Hepatocyte (in vitro differentiated cells): ENCODE measurements around the gene GTF3A. TPM values are rescaled to one million over a fixed set of nuclear protein-coding genes. Genes with fewer than 3 reads are reported as not detected.

Experiments used
- DNase-seq: peaks from one replicate; pipeline ENCODE4 v3.0.0-alpha.2; 2016; ENCODE audit warnings: low spot score
- H2AFZ ChIP-seq: fragments of 200-600 bp; sonication (generic); 2 replicates; pipeline ENCODE4 v1.6.0; 2016; ENCODE audit warnings: antibody characterized with exemption, mild to moderate bottlenecking
- H3K27ac ChIP-seq: fragments of 200-600 bp; sonication (generic); 2 replicates; pipeline ENCODE4 v1.5.1; 2016; ENCODE audit warnings: mild to moderate bottlenecking
- H3K27me3 ChIP-seq: fragments of 200-600 bp; sonication (generic); 2 replicates; pipeline ENCODE4 v1.6.1; 2016
- H3K36me3 ChIP-seq: fragments of 200-600 bp; sonication (generic); replicated peaks from 2 replicates; pipeline ENCODE4 v1.5.1; 2016; ENCODE audit warnings: low read depth; ENCODE audit not compliant: insufficient read depth
- H3K4me1 ChIP-seq: fragments of 200-600 bp; sonication (generic); 2 replicates; pipeline ENCODE4 v1.5.1; 2016; ENCODE audit warnings: mild to moderate bottlenecking, moderate library complexity; ENCODE audit not compliant: insufficient read depth
- H3K4me2 ChIP-seq: fragments of 200-600 bp; sonication (generic); 2 replicates; pipeline ENCODE4 v1.6.0; 2016
- H3K4me3 ChIP-seq: fragments of 200-600 bp; sonication (generic); 2 replicates; pipeline ENCODE4 v1.5.1; 2016; ENCODE audit warnings: mild to moderate bottlenecking
- H3K79me2 ChIP-seq: fragments of 200-600 bp; sonication (generic); 2 replicates; pipeline ENCODE4 v1.6.0; 2017; ENCODE audit warnings: mild to moderate bottlenecking
- H3K9me2 ChIP-seq: fragments of 200-600 bp; sonication (generic); replicated peaks from 2 replicates; pipeline ENCODE4 v1.6.0; 2017; ENCODE audit warnings: mild to moderate bottlenecking; ENCODE audit not compliant: insufficient read depth
- H3K9me3 ChIP-seq: fragments of 200-600 bp; sonication (generic); 2 replicates; pipeline ENCODE4 v1.5.1; 2016; ENCODE audit warnings: low read depth, mild to moderate bottlenecking
- H4K20me1 ChIP-seq: fragments of 200-600 bp; sonication (generic); 2 replicates; pipeline ENCODE4 v1.6.0; 2016; ENCODE audit warnings: mild to moderate bottlenecking; ENCODE audit not compliant: insufficient read depth, poor library complexity, severe bottlenecking
- CTCF ChIP-seq: fragments of 200-600 bp; sonication (generic); IDR thresholded peaks from 2 replicates; pipeline ENCODE4 v1.5.1; 2016; ENCODE audit warnings: antibody characterized with exemption, mild to moderate bottlenecking; ENCODE audit not compliant: poor library complexity
- EZH2 ChIP-seq: fragments of 200-600 bp; sonication (generic); IDR thresholded peaks from 2 replicates; pipeline ENCODE4 v1.6.1; 2016; ENCODE audit warnings: antibody characterized with exemption, mild to moderate bottlenecking, borderline replicate concordance
- EZH2phosphoT487 ChIP-seq: fragments of 200-600 bp; sonication (generic); IDR thresholded peaks from one replicate; pipeline ENCODE4 v1.6.1; 2018; ENCODE audit warnings: antibody characterized with exemption, mild to moderate bottlenecking, low read depth, moderate library complexity; ENCODE audit not compliant: unreplicated experiment, severe bottlenecking
- whole genome bisulfite sequencing: methylation state at CpG from one replicate; pipeline ENCODE4 v1.1.6; 2016; ENCODE audit warnings: low lambda C conversion rate; ENCODE audit errors: missing lambda C conversion rate; 5-methylcytosine and 5-hydroxymethylcytosine counted together
- polyA plus RNA-seq: library from polyadenylated mRNA; unstranded; fragments of >200 nt; fragmentation: Nextera tagmentation; extraction: Ambion mirVana; gene quantifications from 2 replicates; pipeline ENCODE4 v1.2.1, GENCODE V29; 2016
- total RNA-seq: library from RNA; depleted of rRNA; stranded (reverse); fragments of >200 nt; gene quantifications from 2 replicates; pipeline ENCODE4 v1.2.3, GENCODE V29; 2014

Gene GTF3A
- total and polyA plus RNA-seq, 2 experiments from 2014 or later, result 77.1 to 121 TPM

DNA sequence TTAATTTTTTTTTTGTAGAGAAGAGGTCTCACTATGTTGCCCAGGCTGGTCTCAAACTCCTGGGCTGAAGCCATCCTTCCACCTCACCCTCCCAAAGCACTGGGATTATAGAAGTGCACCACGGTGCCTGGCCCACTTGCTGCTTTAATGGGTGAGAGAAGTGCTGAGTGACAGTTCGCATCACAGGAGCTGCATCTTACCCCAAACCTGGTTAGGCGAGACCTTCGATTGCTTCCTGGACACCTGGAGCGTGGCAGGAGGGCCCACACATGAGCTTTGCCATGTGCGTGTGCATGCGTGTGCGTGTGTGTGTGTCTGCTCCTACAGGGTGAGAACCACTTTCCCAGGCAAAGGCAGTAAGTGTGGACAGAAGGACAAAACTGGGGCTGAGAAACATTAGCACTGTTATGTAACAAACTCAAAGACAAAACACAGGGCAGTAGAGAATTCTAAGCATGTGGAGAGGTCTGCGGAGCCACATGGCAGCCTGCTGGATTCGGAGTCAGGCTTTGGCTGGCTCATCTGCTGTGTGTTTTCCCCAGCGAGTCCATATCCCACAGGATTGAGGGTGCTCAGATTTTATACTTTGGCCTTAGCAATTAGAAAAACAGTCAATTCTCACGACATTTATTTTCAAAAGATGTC lies 37.6 kb downstream of the GTF3A start:
- TF ChIP-seq EZH2phosphoT487 (no peak), CTCF (no peak), EZH2 (no peak)
- no peak overlapping the region for H2AFZ ChIP-seq
- H4K20me1 ChIP-seq, result no peaks in the 10 kb centered on the region
- DNase-seq, result no peak
- H3K4me1 ChIP-seq, result no peaks in the 10 kb centered on the region
- no peak overlapping the region for H3K27ac ChIP-seq
- no peaks in the 10 kb centered on the region for H3K9me2 ChIP-seq
- H3K4me3 ChIP-seq, result no peak overlapping the region
- H3K4me2 ChIP-seq, result no peak overlapping the region
- H3K79me2 ChIP-seq, result no peaks in the 10 kb centered on the region
- no peaks in the 10 kb centered on the region for H3K9me3 ChIP-seq
- no peaks in the 10 kb centered on the region for H3K36me3 ChIP-seq
- whole genome bisulfite sequencing, result 76% methylated on average over 12 of the region's 12 CpGs
- no peaks in the 10 kb centered on the region for H3K27me3 ChIP-seq

GRCh38 chr13:27463500-27463899 lies 39.1 kb downstream of the GTF3A start:
- Histone ChIP-seq H3K4me2 (no peak overlapping the region), H2AFZ (no peak overlapping the region), H3K36me3 (no peaks in the 10 kb centered on the region), H3K27me3 (no peaks in the 10 kb centered on the region), H4K20me1 (no peaks in the 10 kb centered on the region), H3K9me2 (no peaks in the 10 kb centered on the region), H3K4me1 (no peaks in the 10 kb centered on the region), H3K4me3 (no peak overlapping the region), H3K9me3 (no peaks in the 10 kb centered on the region), H3K79me2 (no peaks in the 10 kb centered on the region), H3K27ac (no peak overlapping the region)
- TF ChIP-seq EZH2 (no peak), EZH2phosphoT487 (no peak), CTCF (no peak)
- DNase-seq, result no peak
- 82% methylated on average over 6 of the region's 6 CpGs for WGBS

GRCh38 chr13:27465611-27466010 lies 41.2 kb downstream of the GTF3A start:
- Histone ChIP-seq H3K9me3 (no peaks in the 10 kb centered on the region), H4K20me1 (no peaks in the 10 kb centered on the region), H3K36me3 (no peaks in the 10 kb centered on the region), H3K79me2 (no peaks in the 10 kb centered on the region), H3K27me3 (no peaks in the 10 kb centered on the region), H3K4me3 (no peak overlapping the region), H3K27ac (no peak overlapping the region), H3K4me2 (no peak overlapping the region), H3K4me1 (no peaks in the 10 kb centered on the region), H2AFZ (no peak overlapping the region), H3K9me2 (no peaks in the 10 kb centered on the region)
- TF ChIP-seq CTCF (no peak), EZH2 (no peak), EZH2phosphoT487 (no peak)
- no peak for DNase-seq
- WGBS, result 85% methylated on average over 5 of the region's 5 CpGs

GRCh38 chr13:27466513-27466912 lies 42.1 kb downstream of the GTF3A start:
- Histone ChIP-seq H3K27me3 (no peaks in the 10 kb centered on the region), H3K4me3 (no peak overlapping the region), H3K9me2 (no peaks in the 10 kb centered on the region), H3K4me2 (no peak overlapping the region), H3K9me3 (no peaks in the 10 kb centered on the region), H4K20me1 (no peaks in the 10 kb centered on the region), H2AFZ (no peak overlapping the region), H3K36me3 (no peaks in the 10 kb centered on the region), H3K27ac (no peak overlapping the region), H3K79me2 (no peaks in the 10 kb centered on the region), H3K4me1 (no peaks in the 10 kb centered on the region)
- no peak for DNase-seq
- 44% methylated on average over 3 of the region's 3 CpGs for WGBS
- TF ChIP-seq EZH2phosphoT487, result no peak
- no peak for TF ChIP-seq EZH2
